K562 (cell line): ENCODE results near the gene DUS4L. TPM values are rescaled to one million over a fixed set of nuclear protein-coding genes. Genes with fewer than 3 reads are reported as not detected.

ENCODE experiments used
- ARNT ChIP-seq, 2 experiments: fragments of 450-650 bp; IDR thresholded peaks; 2 replicates each; pipeline ENCODE4 v1.6.1; 2016; ENCODE audit warnings: mild to moderate bottlenecking in 1 of 2
- FOSL1 ChIP-seq: fragments of 200-800 bp; sonication (Bioruptor generic); conservative IDR thresholded peaks from 2 replicates; pipeline ENCODE4 v1.6.1; 2016; ENCODE audit warnings: missing genetic modification characterization, missing compliant biosample characterization
- FOXK1 ChIP-seq: sonication (generic); formaldehyde crosslinking; IDR thresholded peaks from 2 replicates; pipeline ENCODE4 v1.8.0; 2022; ENCODE audit warnings: missing genetic modification reagents, mild to moderate bottlenecking, borderline replicate concordance
- HDAC2 ChIP-seq: fragments of 450-650 bp; IDR thresholded peaks from 2 replicates; pipeline ENCODE4 v1.6.1; 2016; ENCODE audit warnings: mild to moderate bottlenecking
- HNRNPL ChIP-seq: fragments of 200-400 bp; formaldehyde crosslinking; IDR thresholded peaks from 2 replicates; pipeline ENCODE4 v1.6.1; 2017; ENCODE audit warnings: low read depth, mild to moderate bottlenecking, low read length
- HOMEZ ChIP-seq: fragments of 250-450 bp; sonication (Bioruptor Pico); IDR thresholded peaks from 2 replicates; pipeline ENCODE4 v1.4.0; 2020; ENCODE audit warnings: mild to moderate bottlenecking, moderate library complexity
- NR1H2 ChIP-seq: sonication (generic); formaldehyde crosslinking; IDR thresholded peaks from 2 replicates; pipeline ENCODE4 v1.4.0; 2020; ENCODE audit warnings: mild to moderate bottlenecking, missing genetic modification reagents
- RFX5 ChIP-seq: IDR thresholded peaks from 2 replicates; pipeline ENCODE4 v1.6.1; 2011; ENCODE audit warnings: low read depth, mild to moderate bottlenecking, improper control_type of control experiment, low read length
- SIN3B ChIP-seq: fragments of 450-650 bp; IDR thresholded peaks from 2 replicates; pipeline ENCODE4 v1.6.1; 2017; ENCODE audit warnings: low read depth, mild to moderate bottlenecking, moderate library complexity
- STAT6 ChIP-seq: sonication (generic); formaldehyde crosslinking; IDR thresholded peaks from 2 replicates; pipeline ENCODE4 v1.8.1; 2023; ENCODE audit warnings: mild to moderate bottlenecking, missing genetic modification reagents
- THRA ChIP-seq: fragments of 450-650 bp; IDR thresholded peaks from 2 replicates; pipeline ENCODE4 v1.6.1; 2017; ENCODE audit warnings: mild to moderate bottlenecking, moderate library complexity
- TSHZ1 ChIP-seq: fragments of 250-450 bp; sonication (Bioruptor Pico); IDR thresholded peaks from 2 replicates; pipeline ENCODE4 v1.4.0; 2020; ENCODE audit warnings: mild to moderate bottlenecking, moderate library complexity
- VEZF1 ChIP-seq: fragments of 200-800 bp; sonication (Bioruptor generic); IDR thresholded peaks from 2 replicates; pipeline ENCODE4 v1.6.1; 2017; ENCODE audit warnings: missing genetic modification characterization, missing compliant biosample characterization
- ZNF140 ChIP-seq: fragments of 250-450 bp; sonication (Bioruptor Pico); IDR thresholded peaks from 2 replicates; pipeline ENCODE4 v1.8.0; 2021; ENCODE audit warnings: moderate library complexity, mild to moderate bottlenecking, inconsistent platforms
- ZNF23 ChIP-seq: fragments of 250-450 bp; sonication (Bioruptor Pico); IDR thresholded peaks from 2 replicates; pipeline ENCODE4 v1.4.0; 2020; ENCODE audit warnings: mild to moderate bottlenecking
- ZNF232 ChIP-seq: sonication (generic); formaldehyde crosslinking; IDR thresholded peaks from 2 replicates; pipeline ENCODE4 v1.8.0; 2022; ENCODE audit warnings: mild to moderate bottlenecking, missing genetic modification reagents
- ZNF561 ChIP-seq: fragments of 450-650 bp; formaldehyde crosslinking; conservative IDR thresholded peaks from 2 replicates; pipeline ENCODE4 v1.4.0; 2020; ENCODE audit warnings: mild to moderate bottlenecking, moderate library complexity
- ZNF830 ChIP-seq: fragments of 250-450 bp; sonication (Bioruptor Pico); IDR thresholded peaks from 2 replicates; pipeline ENCODE4 v1.5.0; 2021; ENCODE audit warnings: mild to moderate bottlenecking
- polyA plus RNA-seq, 8 experiments: library from polyadenylated mRNA; depleted of rRNA in 4 of 8; stranded (reverse) in 5 of 8; unstranded in 3 of 8; fragments of >200 nt; fragmentation: Nextera tagmentation in 2 of 8; fragmentation: Illumina TruSeq in 1 of 8; extraction: Ambion mirVana in 2 of 8; extraction: Trizol in 1 of 8; gene quantifications; 2 replicates each; pipeline versions ENCODE4 v1.2.1 to v1.2.3, GENCODE V29; 2011 to 2014; ENCODE audit warnings: inconsistent platforms in 1 of 8, missing spikeins in 1 of 8
- total RNA-seq, 7 experiments: library from RNA; depleted of rRNA in 6 of 7; stranded (reverse); fragments of >200 nt in 6 of 7; fragmentation: Illumina TruSeq in 2 of 7; extraction: Trizol in 2 of 7; gene quantifications; 2 replicates each; pipeline versions ENCODE4 v1.2.1 to v1.2.3, GENCODE V29; 2011 to 2021; ENCODE audit warnings: low replicate concordance in 1 of 7

Gene DUS4L
- total and polyA plus RNA-seq, 9 of the 15 experiments (the other 6 are each of a cell fraction or from before 2014, with no cell fraction given), result 12.2 to 33.6 (median 28.6) TPM

GRCh38 chr7:107563081-107563774 is 543 bp upstream of the DUS4L start (continued):
- TF ChIP-seq TSHZ1 (CRISPR knock-in tag) (no peak), HOMEZ (CRISPR knock-in tag) (no peak), ZNF561 (CRISPR knock-in tag) (no peak), RFX5 (no peak), FOXK1 (CRISPR knock-in tag) (no peak; the same call in 1 of the 2 replicates), ZNF232 (no peak), HDAC2 (0 out of 2 replicates have a peak, but pooled peaks have one; percentile 57), FOSL1 (tag) (no peak), STAT6 (CRISPR knock-in tag) (peak; percentile 84; the same call in 1 of the 2 replicates), ZNF140 (no peak), ZNF830 (CRISPR knock-in tag) (no peak), ARNT (IDR thresholded peaks at IDR 0.05) (peak; percentile 13 to 89; a peak in 1 of 4 replicates), ZNF23 (CRISPR knock-in tag) (no peak), NR1H2 (no peak), VEZF1 (CRISPR knock-in tag) (peak; percentile 62), THRA (no peak), HNRNPL (no peak), SIN3B (no peak)
